ENCODE measurements around the gene MACROH2A1.

MACROH2A1 gene

GRCh38 chr5:135310328-135310989 lies 88.6 kb downstream of the MACROH2A1 start:
- DNase-seq = no peak

DNA sequence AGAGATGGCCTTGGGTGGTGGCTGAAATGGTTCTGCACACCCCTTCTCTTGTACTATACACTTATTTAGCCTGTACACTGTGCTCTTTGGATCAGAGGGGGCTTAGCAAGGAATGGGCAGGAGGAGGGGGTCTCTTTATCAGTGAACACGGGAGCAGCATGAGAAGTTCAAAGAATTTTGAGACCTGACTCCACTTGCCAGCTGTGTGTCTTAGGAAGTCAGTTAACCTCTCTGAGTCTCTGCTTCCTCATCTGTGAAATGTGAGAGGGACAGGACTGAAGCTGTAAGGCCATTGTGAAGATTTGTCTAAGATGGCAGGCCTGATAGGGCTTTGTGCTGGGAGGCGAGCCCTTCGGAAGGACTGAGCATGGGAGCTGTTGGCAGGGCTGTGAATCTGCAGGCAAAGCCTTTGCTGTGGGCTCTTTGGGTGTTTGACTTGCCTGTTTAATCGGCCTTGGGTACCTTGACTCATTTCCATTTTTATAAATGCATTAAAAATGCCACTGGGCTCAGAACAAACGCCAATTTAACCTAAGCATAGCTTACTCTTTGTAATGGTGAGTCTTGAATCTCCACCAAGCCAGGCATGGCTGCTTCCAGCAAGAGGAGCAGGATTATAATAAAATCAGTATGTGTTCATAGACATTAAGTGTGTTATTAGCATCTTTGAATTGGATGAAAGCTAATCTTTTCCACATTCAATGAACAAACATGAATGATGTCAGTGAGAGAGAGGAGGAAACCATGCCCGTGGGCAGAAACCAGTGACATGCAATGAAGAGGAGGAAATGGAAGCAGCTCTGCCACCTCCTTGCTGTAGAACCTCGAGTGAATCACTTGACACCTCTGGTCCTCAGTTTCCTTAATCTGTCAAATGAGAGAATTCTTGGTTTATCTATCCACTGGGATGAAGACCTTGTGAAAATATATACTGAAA lies 89.4 kb downstream of the MACROH2A1 start:
- DNase-seq = no peak

- no peak for DNase-seq
These were observed 90.3 kb downstream of the MACROH2A1 start for GRCh38 chr5:135308752-135309151.

DNA sequence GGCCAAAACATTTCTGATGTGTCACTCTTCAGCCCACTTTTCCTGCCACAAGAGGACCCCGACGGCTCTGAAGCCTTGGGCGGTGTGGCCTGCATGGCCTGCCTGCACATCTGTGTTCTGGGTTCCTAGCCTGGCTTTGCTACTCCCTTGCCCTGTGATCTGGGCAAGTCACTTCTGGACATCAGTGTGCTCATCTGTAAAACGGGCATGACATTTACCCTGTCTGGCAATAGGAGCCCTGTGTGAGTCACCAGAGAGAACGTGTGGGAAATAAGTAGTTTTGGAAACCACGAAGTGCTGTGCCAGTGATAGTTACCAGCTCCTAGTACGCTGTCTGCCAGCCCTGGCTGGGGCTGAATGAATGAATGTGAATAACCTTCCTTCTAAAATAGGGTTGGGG lies 90.8 kb downstream of the MACROH2A1 start:
- DNase-seq = no peak

GRCh38 chr5:135307143-135307903 lies 91.7 kb downstream of the MACROH2A1 start:
- no peak for DNase-seq

- DNase-seq = no peak
These were observed 92.5 kb downstream of the MACROH2A1 start for GRCh38 chr5:135306557-135306956.

GRCh38 chr5:135304352-135305221 lies 94.4 kb downstream of the MACROH2A1 start:
- DNase-seq = no peak

- no peak for DNase-seq
These were observed 95.4 kb downstream of the MACROH2A1 start for GRCh38 chr5:135303582-135304173.

DNA sequence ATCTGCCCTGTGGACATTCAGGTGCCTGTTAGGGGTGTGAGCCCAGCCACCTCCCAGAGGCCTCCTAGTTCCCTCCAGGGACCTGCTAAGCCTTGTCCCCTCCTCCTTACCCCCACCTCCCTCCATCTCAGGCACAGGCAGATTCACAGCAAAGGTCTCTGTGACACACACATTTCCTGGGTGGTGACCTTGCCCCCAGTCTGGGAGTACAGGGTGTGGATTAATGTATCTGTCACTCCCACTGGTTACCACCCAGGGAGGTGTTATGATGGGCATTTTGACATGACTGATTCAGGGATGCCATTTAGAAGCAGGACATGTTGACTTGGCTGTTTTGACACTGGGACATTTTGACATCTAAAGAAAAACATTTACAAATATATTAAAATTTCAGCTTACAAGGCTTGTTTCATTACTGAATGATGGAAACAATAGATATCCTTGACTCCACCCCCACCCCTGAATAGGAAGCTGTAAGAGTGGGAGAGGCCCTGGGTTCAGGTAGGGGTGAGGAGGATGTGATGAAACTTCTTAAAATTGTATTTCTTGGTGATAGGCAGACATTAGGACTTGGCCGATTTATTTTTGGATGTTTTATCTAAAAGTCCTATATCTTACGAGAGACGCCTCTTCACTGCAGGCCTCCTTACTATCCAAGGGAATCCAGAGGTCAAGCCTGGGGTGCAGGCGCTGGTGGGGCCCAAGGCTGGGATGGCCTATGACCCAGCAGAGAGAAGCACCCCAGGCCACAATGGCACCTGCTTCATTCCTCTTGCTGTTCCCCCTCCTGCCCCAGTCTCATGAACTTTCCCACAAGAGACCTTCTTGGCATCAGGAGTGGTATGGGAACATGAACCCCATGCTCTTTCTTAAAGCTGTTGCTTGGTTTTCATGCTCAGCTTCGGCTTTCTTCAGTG lies 101.9 kb downstream of the MACROH2A1 start:
- DNase-seq = no peak

DNA sequence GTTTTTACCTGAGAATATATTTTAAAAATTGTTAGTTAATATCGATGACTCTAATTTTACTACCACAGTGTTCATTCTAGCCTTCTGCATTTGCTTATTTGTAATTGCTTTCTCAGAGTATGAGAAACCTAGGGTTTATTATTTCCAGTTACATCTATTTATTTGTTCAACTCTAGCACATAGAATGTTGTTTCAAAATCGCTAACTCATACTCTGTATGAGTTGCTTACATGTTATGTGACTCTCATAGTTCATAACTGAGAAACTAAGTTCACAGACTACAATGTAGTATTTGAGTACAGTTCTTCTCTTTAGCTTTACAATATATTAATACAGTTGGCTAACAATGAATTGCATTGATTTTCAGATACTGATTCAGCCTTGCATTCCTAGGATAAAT lies 103.2 kb downstream of the MACROH2A1 start:
- no peak for DNase-seq

- no peak for DNase-seq
These were observed 104.2 kb downstream of the MACROH2A1 start for GRCh38 chr5:135294793-135295192.

DNA sequence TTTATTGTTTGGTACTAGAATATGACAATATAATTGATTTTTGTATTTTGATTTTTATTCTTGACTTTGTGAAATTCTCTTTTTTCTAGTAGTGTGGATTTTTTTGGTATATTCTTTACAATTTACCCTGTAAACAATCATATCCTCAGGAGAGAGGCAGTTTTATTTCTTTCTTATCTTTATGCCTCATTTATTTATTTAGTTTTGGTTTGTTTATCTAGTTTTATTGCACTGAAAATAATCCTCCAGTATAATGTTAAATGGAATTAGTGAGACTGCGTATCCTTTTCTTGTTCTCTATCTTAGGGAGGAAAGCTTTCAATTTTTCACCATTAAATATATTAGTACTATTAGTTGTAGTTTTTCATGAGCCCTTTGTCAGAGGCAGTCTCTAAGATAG lies 109.4 kb downstream of the MACROH2A1 start:
- no peak for DNase-seq

DNA sequence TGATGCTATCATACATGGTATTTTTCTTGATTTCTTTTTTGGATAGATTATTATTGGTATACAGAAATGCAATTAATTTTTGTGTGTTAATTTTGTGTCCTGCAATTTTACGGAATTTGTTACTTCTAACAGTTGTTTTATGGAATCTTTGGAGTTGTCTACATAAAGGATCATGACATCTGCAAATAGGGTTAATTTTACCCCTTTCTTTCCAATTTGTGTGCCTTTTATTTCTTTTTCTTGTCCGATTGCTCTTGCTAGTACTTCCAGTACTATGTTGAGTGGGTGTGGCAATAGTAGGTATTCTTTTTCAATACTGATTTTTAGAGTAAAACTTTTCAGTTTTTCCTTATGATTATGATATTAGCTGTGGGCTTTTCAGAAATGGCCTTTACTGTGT lies 111.5 kb downstream of the MACROH2A1 start:
- no peak for DNase-seq
